Liver (tissue), 9 donors: Measurements from ENCODE around the gene HOXA3. TPM values are rescaled to one million over a fixed set of nuclear protein-coding genes. Genes with fewer than 3 reads are reported as not detected.

Source experiments
- DNase-seq: peaks from one replicate; pipeline ENCODE4 v3.0.0-alpha.2; 2017; ENCODE audit warnings: low spot score
- H3K27ac ChIP-seq, 2 donors: one replicate each; pipeline ENCODE4 v1.7.0; 2013; ENCODE audit warnings: inconsistent platforms in 2 of 2, low read length in 2 of 2, control low read depth in 1 of 2, low read depth in 1 of 2, mild to moderate bottlenecking in 1 of 2
- H3K27me3 ChIP-seq, 4 donors: one replicate each; pipeline versions ENCODE4 v1.6.1 to v1.7.0; 2013; ENCODE audit warnings: low read length in 3 of 4, inconsistent platforms in 1 of 4, mild to moderate bottlenecking in 1 of 4, moderate library complexity in 1 of 4; ENCODE audit not compliant: control insufficient read depth in 4 of 4, insufficient read depth in 4 of 4
- H3K36me3 ChIP-seq, 4 donors: one replicate each; pipeline versions ENCODE4 v1.6.1 to v1.7.0; 2013; ENCODE audit warnings: low read length in 3 of 4, mild to moderate bottlenecking in 3 of 4, low read depth in 1 of 4, moderate library complexity in 1 of 4; ENCODE audit not compliant: control insufficient read depth in 4 of 4, insufficient read depth in 3 of 4
- H3K4me1 ChIP-seq, 4 donors: one replicate each; pipeline versions ENCODE4 v1.6.1 to v1.7.0; 2013; ENCODE audit warnings: low read length in 3 of 4, mild to moderate bottlenecking in 3 of 4, moderate library complexity in 1 of 4; ENCODE audit not compliant: control insufficient read depth in 4 of 4, insufficient read depth in 4 of 4
- H3K4me3 ChIP-seq, 3 donors: one replicate each; pipeline versions ENCODE4 v1.6.1 to v1.7.0; 2013; ENCODE audit warnings: low read length in 3 of 3, control low read depth in 1 of 3, low read depth in 1 of 3, mild to moderate bottlenecking in 1 of 3
- H3K9ac ChIP-seq, 2 donors: one replicate each; pipeline ENCODE4 v1.7.0; 2013; ENCODE audit warnings: low read length in 2 of 2, mild to moderate bottlenecking in 2 of 2, moderate library complexity in 2 of 2, control low read depth in 1 of 2, low read depth in 1 of 2
- H3K9me3 ChIP-seq, 4 donors: one replicate each; pipeline versions ENCODE4 v1.6.1 to v1.7.0; 2013; ENCODE audit warnings: low read length in 3 of 4; ENCODE audit not compliant: control insufficient read depth in 4 of 4
- EGR1 ChIP-seq, 2 donors: IDR thresholded peaks; 2 replicates each; pipeline ENCODE4 v1.6.1; 2016 to 2018; ENCODE audit warnings: antibody characterized with exemption in 2 of 2, low read depth in 2 of 2
- FOXA1 ChIP-seq: IDR thresholded peaks from 2 replicates; pipeline ENCODE4 v1.6.1; 2016; ENCODE audit warnings: antibody characterized with exemption
- FOXA2 ChIP-seq: IDR thresholded peaks from 2 replicates; pipeline ENCODE4 v1.6.1; 2016; ENCODE audit warnings: antibody characterized with exemption
- GABPA ChIP-seq, 2 donors: IDR thresholded peaks in 1 of 2; conservative IDR thresholded peaks in 1 of 2; 2 replicates each; pipeline ENCODE4 v1.6.1; 2016; ENCODE audit warnings: antibody characterized with exemption in 2 of 2, mild to moderate bottlenecking in 1 of 2, moderate library complexity in 1 of 2
- HNF4A ChIP-seq, 2 donors: conservative IDR thresholded peaks; 2 replicates each; pipeline ENCODE4 v1.6.1; 2016; ENCODE audit warnings: antibody characterized with exemption in 2 of 2, mild to moderate bottlenecking in 2 of 2
- HNF4G ChIP-seq: IDR thresholded peaks from 2 replicates; pipeline ENCODE4 v1.6.1; 2016; ENCODE audit warnings: antibody characterized with exemption
- JUND ChIP-seq, 2 donors: IDR thresholded peaks; 2 replicates each; pipeline ENCODE4 v1.6.1; 2016; ENCODE audit warnings: antibody characterized with exemption in 2 of 2
- NR2F2 ChIP-seq: IDR thresholded peaks from 2 replicates; pipeline ENCODE4 v1.6.1; 2016; ENCODE audit warnings: antibody characterized with exemption
- RAD21 ChIP-seq, 2 donors: IDR thresholded peaks; 2 replicates each; pipeline ENCODE4 v1.6.1; 2016; ENCODE audit warnings: antibody characterized with exemption in 2 of 2, mild to moderate bottlenecking in 2 of 2
- RXRA ChIP-seq, 2 donors: IDR thresholded peaks; 2 replicates each; pipeline ENCODE4 v1.6.1; 2017 to 2018; ENCODE audit warnings: antibody characterized with exemption in 2 of 2, mild to moderate bottlenecking in 1 of 2
- SP1 ChIP-seq: IDR thresholded peaks from 2 replicates; pipeline ENCODE4 v1.6.1; 2018; ENCODE audit warnings: antibody characterized with exemption, mild to moderate bottlenecking
- TAF1 ChIP-seq: conservative IDR thresholded peaks from 2 replicates; pipeline ENCODE4 v1.6.1; 2016; ENCODE audit warnings: antibody characterized with exemption, mild to moderate bottlenecking
- YY1 ChIP-seq: IDR thresholded peaks from 2 replicates; pipeline ENCODE4 v1.6.1; 2016; ENCODE audit warnings: antibody characterized with exemption, mild to moderate bottlenecking
- WGBS: extraction: QIAGEN DNeasy Blood & Tissue Kit; methylation state at CpG from one replicate; pipeline ENCODE4 v1.1.7; 2013; 5-methylcytosine and 5-hydroxymethylcytosine counted together
- polyA plus RNA-seq, 2 donors: library from polyadenylated mRNA; stranded (reverse) in 1 of 2; unstranded in 1 of 2; fragments of 200-250 nt in 1 of 2; fragments of >200 nt in 1 of 2; fragmentation: Nextera tagmentation in 1 of 2; extraction: Ambion mirVana in 1 of 2; gene quantifications; one replicate each; pipeline versions ENCODE4 v1.2.1 to v1.2.3, GENCODE V29; 2013 to 2015
- total RNA-seq, 2 donors: library from RNA; depleted of rRNA; stranded (reverse); fragments of >200 nt; gene quantifications; one replicate each; pipeline ENCODE4 v1.2.3, GENCODE V29; 2014
- TF ChIP-seq, protein P1 (sequence below): IDR thresholded peaks from 2 replicates; pipeline ENCODE4 v1.6.1; 2016; ENCODE audit warnings: antibody characterized with exemption, mild to moderate bottlenecking
- TF ChIP-seq, protein P2 (sequence below): IDR thresholded peaks from 2 replicates; pipeline ENCODE4 v1.6.1; 2016; ENCODE audit warnings: antibody characterized with exemption
- donor health status: healthy.
- donor health status: healthy.
- donor health status: healthy.
- donor health status: healthy.
- donor health status: healthy.

The HOXA3 gene
- total and polyA plus RNA-seq, 4 donors: 0.11 to 0.28 (median 0.20) TPM

DNA sequence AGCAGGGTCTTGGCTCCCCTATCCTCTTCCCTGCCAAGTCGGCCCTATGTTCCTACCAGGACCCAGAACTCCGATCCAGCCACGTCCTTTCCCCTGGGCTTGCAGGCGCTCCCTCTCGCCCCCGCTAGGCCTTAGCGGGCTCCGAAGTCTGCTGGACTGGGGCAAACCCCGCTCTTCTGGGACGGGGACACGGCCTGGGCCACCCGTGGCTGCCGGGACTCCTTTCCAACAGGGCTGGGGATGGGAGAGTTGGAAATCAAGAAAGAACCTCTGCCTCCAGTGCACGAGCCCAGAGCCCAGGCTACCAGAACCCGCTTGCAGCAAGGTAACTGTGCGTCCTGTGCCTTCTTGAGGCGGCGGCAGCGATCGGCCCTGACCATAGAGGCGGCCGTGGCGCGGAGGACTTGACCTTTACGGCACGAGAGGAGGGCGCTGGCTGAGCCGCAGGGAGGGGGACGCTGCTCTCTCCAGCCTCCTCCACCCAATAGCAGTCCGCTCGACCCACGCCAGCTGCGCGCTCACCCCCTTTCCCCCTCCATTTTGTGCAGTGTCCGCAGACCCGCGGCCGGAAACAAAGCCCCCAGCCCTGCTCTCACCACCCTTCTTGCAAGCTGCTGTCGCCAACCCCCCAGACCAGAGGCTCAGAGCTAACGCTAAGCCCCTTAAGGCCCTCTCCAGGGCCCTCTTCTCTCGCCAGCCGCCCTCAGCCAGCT, 39.6 kb upstream of the HOXA3 start:
- Histone ChIP-seq H3K9ac (no peak overlapping the region), H3K27me3 (peaks cover 4 to 50% (median 30%) of the 10 kb centered on the region in 4 donors), H3K27ac (no peak overlapping the region), H3K4me1 (peaks cover 14 to 28% (median 20%) of the 10 kb centered on the region in 4 donors), H3K9me3 (peaks cover 0 to 6% (median under 1%) of the 10 kb centered on the region in 4 donors), H3K36me3 (no peaks in the 10 kb centered on the region), H3K4me3 (peak overlapping the region in 1 of 3 donors; percentile 42)
- TF ChIP-seq HNF4G (no peak), JUND (IDR thresholded peaks at IDR 0.05) (no peak), FOXA2 (no peak)
- no peak for DNase-seq
- 10% methylated on average over 42 of the region's 42 CpGs for whole genome bisulfite sequencing

DNA sequence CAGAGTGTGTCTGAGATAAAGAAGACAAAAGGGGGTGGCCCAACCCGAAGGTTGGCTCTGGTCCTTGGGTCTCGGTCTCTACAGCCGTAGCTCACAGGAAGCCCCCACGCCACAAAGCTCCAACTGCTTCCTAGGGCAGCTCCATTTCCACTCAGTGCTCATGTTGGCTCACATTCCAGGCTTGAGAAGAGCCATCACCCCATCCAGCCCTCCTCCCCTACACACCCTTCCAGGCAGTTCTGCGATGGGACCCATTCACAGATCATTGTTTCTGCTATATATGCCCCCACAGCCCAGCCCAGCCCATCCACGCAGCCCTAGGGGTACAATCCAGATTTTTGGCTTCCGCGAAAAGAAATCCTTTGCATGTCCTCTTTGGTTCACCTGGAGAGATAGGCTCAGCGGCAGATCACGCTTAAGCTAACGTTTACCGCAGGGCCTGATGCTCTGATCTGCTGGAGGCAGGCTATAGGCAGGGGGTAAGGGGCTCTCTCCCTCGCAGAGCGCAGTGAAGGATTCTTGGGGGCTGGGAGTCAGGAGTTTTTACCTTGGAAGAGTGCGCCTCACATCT, 38.9 kb upstream of the HOXA3 start:
- no peak for DNase-seq
- TF ChIP-seq, protein P1, sequence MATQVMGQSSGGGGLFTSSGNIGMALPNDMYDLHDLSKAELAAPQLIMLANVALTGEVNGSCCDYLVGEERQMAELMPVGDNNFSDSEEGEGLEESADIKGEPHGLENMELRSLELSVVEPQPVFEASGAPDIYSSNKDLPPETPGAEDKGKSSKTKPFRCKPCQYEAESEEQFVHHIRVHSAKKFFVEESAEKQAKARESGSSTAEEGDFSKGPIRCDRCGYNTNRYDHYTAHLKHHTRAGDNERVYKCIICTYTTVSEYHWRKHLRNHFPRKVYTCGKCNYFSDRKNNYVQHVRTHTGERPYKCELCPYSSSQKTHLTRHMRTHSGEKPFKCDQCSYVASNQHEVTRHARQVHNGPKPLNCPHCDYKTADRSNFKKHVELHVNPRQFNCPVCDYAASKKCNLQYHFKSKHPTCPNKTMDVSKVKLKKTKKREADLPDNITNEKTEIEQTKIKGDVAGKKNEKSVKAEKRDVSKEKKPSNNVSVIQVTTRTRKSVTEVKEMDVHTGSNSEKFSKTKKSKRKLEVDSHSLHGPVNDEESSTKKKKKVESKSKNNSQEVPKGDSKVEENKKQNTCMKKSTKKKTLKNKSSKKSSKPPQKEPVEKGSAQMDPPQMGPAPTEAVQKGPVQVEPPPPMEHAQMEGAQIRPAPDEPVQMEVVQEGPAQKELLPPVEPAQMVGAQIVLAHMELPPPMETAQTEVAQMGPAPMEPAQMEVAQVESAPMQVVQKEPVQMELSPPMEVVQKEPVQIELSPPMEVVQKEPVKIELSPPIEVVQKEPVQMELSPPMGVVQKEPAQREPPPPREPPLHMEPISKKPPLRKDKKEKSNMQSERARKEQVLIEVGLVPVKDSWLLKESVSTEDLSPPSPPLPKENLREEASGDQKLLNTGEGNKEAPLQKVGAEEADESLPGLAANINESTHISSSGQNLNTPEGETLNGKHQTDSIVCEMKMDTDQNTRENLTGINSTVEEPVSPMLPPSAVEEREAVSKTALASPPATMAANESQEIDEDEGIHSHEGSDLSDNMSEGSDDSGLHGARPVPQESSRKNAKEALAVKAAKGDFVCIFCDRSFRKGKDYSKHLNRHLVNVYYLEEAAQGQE: no peak
- TF ChIP-seq TAF1 (no peak), JUND (IDR thresholded peaks at IDR 0.05) (no peak), EGR1 (IDR thresholded peaks at IDR 0.05; ENCODE audit: low read depth in 2 of 2) (no peak), NR2F2 (no peak), RAD21 (IDR thresholded peaks at IDR 0.05) (no peak), FOXA1 (no peak), HNF4G (no peak), HNF4A (conservative IDR thresholded peaks at IDR 0.05) (no peak), GABPA (IDR thresholded peaks at IDR 0.05 in 1 of 2, conservative IDR thresholded peaks at IDR 0.05 in 1 of 2) (no peak), SP1 (no peak), FOXA2 (no peak), RXRA (IDR thresholded peaks at IDR 0.05) (no peak), YY1 (no peak)
- TF ChIP-seq, protein P2, sequence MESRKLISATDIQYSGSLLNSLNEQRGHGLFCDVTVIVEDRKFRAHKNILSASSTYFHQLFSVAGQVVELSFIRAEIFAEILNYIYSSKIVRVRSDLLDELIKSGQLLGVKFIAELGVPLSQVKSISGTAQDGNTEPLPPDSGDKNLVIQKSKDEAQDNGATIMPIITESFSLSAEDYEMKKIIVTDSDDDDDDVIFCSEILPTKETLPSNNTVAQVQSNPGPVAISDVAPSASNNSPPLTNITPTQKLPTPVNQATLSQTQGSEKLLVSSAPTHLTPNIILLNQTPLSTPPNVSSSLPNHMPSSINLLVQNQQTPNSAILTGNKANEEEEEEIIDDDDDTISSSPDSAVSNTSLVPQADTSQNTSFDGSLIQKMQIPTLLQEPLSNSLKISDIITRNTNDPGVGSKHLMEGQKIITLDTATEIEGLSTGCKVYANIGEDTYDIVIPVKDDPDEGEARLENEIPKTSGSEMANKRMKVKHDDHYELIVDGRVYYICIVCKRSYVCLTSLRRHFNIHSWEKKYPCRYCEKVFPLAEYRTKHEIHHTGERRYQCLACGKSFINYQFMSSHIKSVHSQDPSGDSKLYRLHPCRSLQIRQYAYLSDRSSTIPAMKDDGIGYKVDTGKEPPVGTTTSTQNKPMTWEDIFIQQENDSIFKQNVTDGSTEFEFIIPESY: no peak
- peaks cover 0 to 6% (median under 1%) of the 10 kb centered on the region in 4 donors for H3K9me3 ChIP-seq
- H3K27ac ChIP-seq: no peak overlapping the region
- no peak overlapping the region for H3K4me3 ChIP-seq
- WGBS: 21% methylated on average over 15 of the region's 15 CpGs
- peaks cover 7 to 51% (median 30%) of the 10 kb centered on the region in 4 donors for H3K27me3 ChIP-seq
- no peak overlapping the region for H3K9ac ChIP-seq
- H3K4me1 ChIP-seq: peaks cover 12 to 25% (median 19%) of the 10 kb centered on the region in 4 donors
- no peaks in the 10 kb centered on the region for H3K36me3 ChIP-seq
